Neural progenitor cell (in vitro differentiated cells): Measurements from ENCODE around the gene MED25. TPM values are rescaled to one million over a fixed set of nuclear protein-coding genes. Genes with fewer than 3 reads are reported as not detected.

ENCODE experiments used
- DNase-seq: peaks from one replicate; pipeline ENCODE4 v3.0.0-alpha.2; 2016; ENCODE audit warnings: low spot score
- H2AFZ ChIP-seq: fragments of 200-600 bp; sonication (generic); replicated peaks from 2 replicates; pipeline ENCODE4 v1.6.1; 2016; ENCODE audit warnings: antibody characterized with exemption
- H3F3A ChIP-seq: fragments of 200-600 bp; sonication (generic); 2 replicates; pipeline ENCODE4 v1.6.1; 2016; ENCODE audit warnings: antibody characterized with exemption, low read depth
- H3K27ac ChIP-seq: fragments of 200-600 bp; sonication (generic); 2 replicates; pipeline ENCODE4 v1.5.1; 2016; ENCODE audit warnings: mild to moderate bottlenecking
- H3K27me3 ChIP-seq: fragments of 200-600 bp; sonication (generic); 2 replicates; pipeline ENCODE4 v1.6.1; 2016; ENCODE audit warnings: mild to moderate bottlenecking, moderate library complexity
- H3K36me3 ChIP-seq: fragments of 200-600 bp; sonication (generic); 2 replicates; pipeline ENCODE4 v1.5.1; 2016
- H3K4me1 ChIP-seq: fragments of 200-600 bp; sonication (generic); 2 replicates; pipeline ENCODE4 v1.6.1; 2016; ENCODE audit warnings: mixed run types
- H3K4me2 ChIP-seq: fragments of 200-600 bp; sonication (generic); 2 replicates; pipeline ENCODE4 v1.6.1; 2016
- H3K4me3 ChIP-seq: fragments of 200-600 bp; sonication (generic); 2 replicates; pipeline ENCODE4 v1.5.1; 2016
- H3K79me2 ChIP-seq: fragments of 200-600 bp; sonication (generic); 2 replicates; pipeline ENCODE4 v1.6.1; 2016; ENCODE audit warnings: low read depth
- H3K9ac ChIP-seq: fragments of 200-600 bp; sonication (generic); 2 replicates; pipeline ENCODE4 v1.6.1; 2016
- H3K9me3 ChIP-seq: fragments of 200-600 bp; sonication (generic); 2 replicates; pipeline ENCODE4 v1.5.1; 2016; ENCODE audit warnings: low read depth
- H4K20me1 ChIP-seq: fragments of 200-600 bp; sonication (generic); 2 replicates; pipeline ENCODE4 v1.6.1; 2016; ENCODE audit warnings: low read depth
- H3K27ac Mint-ChIP-seq: 3 replicates; pipeline ENCODE4 v1.8.0; 2021; ENCODE audit warnings: mixed read lengths
- H3K27me3 Mint-ChIP-seq: 2 replicates; pipeline ENCODE4 v1.8.0; 2022; ENCODE audit warnings: low read depth, mild to moderate bottlenecking, inconsistent platforms, moderate library complexity, mixed read lengths; ENCODE audit not compliant: insufficient read depth
- H3K36me3 Mint-ChIP-seq: 3 replicates; pipeline ENCODE4 v1.8.0; 2021; ENCODE audit warnings: mixed read lengths
- H3K4me1 Mint-ChIP-seq: 3 replicates; pipeline ENCODE4 v1.8.0; 2021; ENCODE audit warnings: mixed read lengths
- H3K4me3 Mint-ChIP-seq: 3 replicates; pipeline ENCODE4 v1.8.0; 2021; ENCODE audit warnings: mild to moderate bottlenecking, moderate library complexity, mixed read lengths
- H3K9me3 Mint-ChIP-seq: 3 replicates; pipeline ENCODE4 v1.8.0; 2020; ENCODE audit warnings: mixed read lengths
- CTCF ChIP-seq: fragments of 200-600 bp; sonication (generic); IDR thresholded peaks from 2 replicates; pipeline ENCODE4 v1.5.1; 2017; ENCODE audit warnings: antibody characterized with exemption, mild to moderate bottlenecking
- EZH2 ChIP-seq: fragments of 200-600 bp; sonication (generic); IDR thresholded peaks from 2 replicates; pipeline ENCODE4 v1.6.1; 2017; ENCODE audit warnings: antibody characterized with exemption, mild to moderate bottlenecking, moderate library complexity
- EZH2phosphoT487 ChIP-seq: fragments of 200-600 bp; sonication (generic); IDR thresholded peaks from 2 replicates; pipeline ENCODE4 v1.6.1; 2017; ENCODE audit warnings: antibody characterized with exemption
- total RNA-seq: library from RNA; depleted of rRNA; stranded (reverse); fragments of >200 nt; gene quantifications from 2 replicates; pipeline ENCODE4 v1.2.3, GENCODE V29; 2015; ENCODE audit warnings: low replicate concordance

The MED25 gene
- total RNA-seq, 1 donor from 2014 or later, result 44.9 TPM

DNA sequence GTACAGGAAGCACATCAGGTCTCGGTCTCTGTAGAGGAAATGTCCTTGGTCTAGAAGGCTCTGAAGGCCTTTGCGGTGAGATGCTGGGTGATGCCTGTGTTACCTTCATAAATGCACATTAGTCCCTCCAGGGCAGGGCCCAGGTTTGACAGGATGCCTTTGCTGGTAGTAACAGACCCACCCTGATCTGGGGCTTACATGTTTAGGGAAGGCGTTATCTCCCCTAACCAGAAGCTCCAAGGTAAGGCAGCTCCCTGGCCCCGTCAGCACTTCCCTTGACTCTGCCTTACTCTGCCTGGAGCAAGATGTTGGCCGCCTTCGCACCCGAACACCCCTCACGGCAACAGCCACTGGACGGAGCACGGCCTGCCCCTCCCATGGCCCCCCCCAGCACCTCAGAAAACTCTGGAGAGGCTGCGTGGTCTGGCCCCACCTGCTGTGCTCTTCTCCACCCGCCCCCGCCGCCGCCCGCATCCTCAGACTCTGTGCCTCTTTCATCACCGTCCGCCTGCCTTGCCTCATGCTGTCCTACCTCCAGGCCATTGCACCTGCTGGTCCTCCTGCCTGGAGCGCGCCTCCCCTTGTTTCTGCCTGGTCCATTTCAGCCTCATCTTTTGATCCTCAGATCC lies 42.2 kb upstream of the MED25 start:
- H3K4me3 ChIP-seq, result no peak overlapping the region
- no peak overlapping the region for H3K4me3 Mint-ChIP-seq
- no peak overlapping the region for H2AFZ ChIP-seq
- no peaks in the 10 kb centered on the region for H3K9me3 ChIP-seq
- H3K9me3 Mint-ChIP-seq, result no peaks in the 10 kb centered on the region
- TF ChIP-seq EZH2 (no peak), CTCF (no peak), EZH2phosphoT487 (no peak)
- DNase-seq, result no peak
- no peaks in the 10 kb centered on the region for H3K36me3 ChIP-seq
- peak overlapping the region; percentile 63 for H3K27ac ChIP-seq
- H3K4me2 ChIP-seq, result no peak overlapping the region
- H3K4me1 Mint-ChIP-seq, result peaks cover 12% of the 10 kb centered on the region
- peak overlapping the region; percentile 2 for H3K27ac Mint-ChIP-seq
- H3F3A ChIP-seq, result no peaks in the 10 kb centered on the region
- peaks cover 49% of the 10 kb centered on the region for H3K79me2 ChIP-seq
- peaks cover 5% of the 10 kb centered on the region for H4K20me1 ChIP-seq
- H3K27me3 ChIP-seq, result no peaks in the 10 kb centered on the region
- no peaks in the 10 kb centered on the region for H3K4me1 ChIP-seq
- H3K36me3 Mint-ChIP-seq, result peaks cover 4% of the 10 kb centered on the region
- H3K9ac ChIP-seq, result no peak overlapping the region
- H3K27me3 Mint-ChIP-seq, result no peaks in the 10 kb centered on the region

DNA sequence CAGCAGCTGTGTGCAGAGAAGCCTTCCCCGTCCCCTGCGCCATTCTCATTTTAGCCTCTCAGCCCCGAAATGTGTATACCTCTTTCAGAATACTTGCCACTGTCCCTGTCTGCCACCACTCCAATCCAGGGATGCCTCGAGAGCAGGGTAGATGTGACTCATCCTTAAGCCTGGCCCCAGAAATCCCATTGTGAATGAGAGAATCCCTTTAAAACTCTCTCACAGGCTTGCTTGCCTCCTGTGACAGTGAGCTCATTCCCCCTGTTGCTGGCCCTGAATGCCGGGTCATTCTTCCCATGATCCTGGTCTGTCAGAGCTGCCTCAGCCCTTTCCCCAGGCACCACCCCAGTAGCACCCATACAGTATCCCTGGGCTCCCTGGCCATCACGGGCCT lies 41.7 kb upstream of the MED25 start:
- no peaks in the 10 kb centered on the region for H3K36me3 ChIP-seq
- no peak for DNase-seq
- Mint-ChIP-seq H3K27ac (peak overlapping the region; percentile 2), H3K27me3 (no peaks in the 10 kb centered on the region), H3K9me3 (no peaks in the 10 kb centered on the region), H3K4me1 (peaks cover 17% of the 10 kb centered on the region), H3K4me3 (no peak overlapping the region), H3K36me3 (peaks cover 4% of the 10 kb centered on the region)
- H3K79me2 ChIP-seq, result peaks cover 44% of the 10 kb centered on the region
- H3F3A ChIP-seq, result no peaks in the 10 kb centered on the region
- no peaks in the 10 kb centered on the region for H3K4me1 ChIP-seq
- no peaks in the 10 kb centered on the region for H3K9me3 ChIP-seq
- no peak overlapping the region for H3K27ac ChIP-seq
- no peak overlapping the region for H2AFZ ChIP-seq
- TF ChIP-seq CTCF (no peak), EZH2phosphoT487 (no peak), EZH2 (no peak)
- no peak overlapping the region for H3K4me2 ChIP-seq
- no peaks in the 10 kb centered on the region for H3K27me3 ChIP-seq
- peaks cover 10% of the 10 kb centered on the region for H4K20me1 ChIP-seq
- H3K4me3 ChIP-seq, result no peak overlapping the region
- H3K9ac ChIP-seq, result no peak overlapping the region

- no peaks in the 10 kb centered on the region for H3K4me1 ChIP-seq
- no peak overlapping the region for H3K9ac ChIP-seq
- H3K27me3 ChIP-seq, result no peaks in the 10 kb centered on the region
- peaks cover 11% of the 10 kb centered on the region for H3K4me1 Mint-ChIP-seq
- H4K20me1 ChIP-seq, result peaks cover 5% of the 10 kb centered on the region
- H3K27ac ChIP-seq, result no peak overlapping the region
- no peak overlapping the region for H3K4me3 Mint-ChIP-seq
- TF ChIP-seq EZH2phosphoT487 (no peak), CTCF (no peak), EZH2 (no peak)
- H3K4me2 ChIP-seq, result no peak overlapping the region
- no peaks in the 10 kb centered on the region for H3K36me3 ChIP-seq
- no peaks in the 10 kb centered on the region for H3K27me3 Mint-ChIP-seq
- H3K4me3 ChIP-seq, result no peak overlapping the region
- H2AFZ ChIP-seq, result no peak overlapping the region
- peaks cover 12% of the 10 kb centered on the region for H3K36me3 Mint-ChIP-seq
- H3F3A ChIP-seq, result no peaks in the 10 kb centered on the region
- H3K9me3 Mint-ChIP-seq, result no peaks in the 10 kb centered on the region
- H3K27ac Mint-ChIP-seq, result peak overlapping the region; percentile 78
- no peaks in the 10 kb centered on the region for H3K9me3 ChIP-seq
- peaks cover 11% of the 10 kb centered on the region for H3K79me2 ChIP-seq
- DNase-seq, result no peak
Measured at GRCh38 chr19:49779731-49780555, 38.1 kb upstream of the MED25 start.
